IPS DF 6.9 (cell line): Measurements from ENCODE around the gene SLC35F1.

Source experiments
- DNase-seq: peaks from one replicate; pipeline ENCODE4 v3.0.0-alpha.2; 2013; ENCODE audit warnings: low read depth, low spot score
- H3K27ac ChIP-seq: one replicate; pipeline ENCODE4 v1.5.1; 2013; ENCODE audit warnings: low read length, control low read depth
- H3K27me3 ChIP-seq: 2 replicates; pipeline ENCODE4 v1.6.1; 2013; ENCODE audit warnings: mild to moderate bottlenecking, low read length; ENCODE audit not compliant: control insufficient read depth, insufficient read depth
- H3K36me3 ChIP-seq: 2 replicates; pipeline ENCODE4 v1.6.1; 2013; ENCODE audit warnings: low read length; ENCODE audit not compliant: control insufficient read depth, insufficient read depth
- H3K4me1 ChIP-seq: 2 replicates; pipeline ENCODE4 v1.6.1; 2013; ENCODE audit warnings: low read length; ENCODE audit not compliant: control insufficient read depth, insufficient read depth
- H3K4me3 ChIP-seq: 2 replicates; pipeline ENCODE4 v1.5.1; 2013; ENCODE audit warnings: mild to moderate bottlenecking, low read length
- H3K9me3 ChIP-seq: 2 replicates; pipeline ENCODE4 v1.6.1; 2013; ENCODE audit warnings: low read length, inconsistent platforms; ENCODE audit not compliant: control insufficient read depth, insufficient read depth
- WGBS: extraction: QIAGEN DNeasy Blood & Tissue Kit; methylation state at CpG from one replicate; pipeline ENCODE4 v1.1.7; 2013; ENCODE audit warnings: mixed read lengths, missing lambda C conversion rate; ENCODE audit not compliant: insufficient read length, insufficient coverage; 5-methylcytosine and 5-hydroxymethylcytosine counted together

SLC35F1 gene

GRCh38 chr6:118101831-118102345 is 194.8 kb downstream of the SLC35F1 start:
- no peak overlapping the region for H3K27ac ChIP-seq
- no peak overlapping the region for H3K4me3 ChIP-seq
- H3K27me3 ChIP-seq = no peaks in the 10 kb centered on the region
- WGBS = no CpG with 5 or more reads among the region's 4 CpGs
- H3K36me3 ChIP-seq = no peaks in the 10 kb centered on the region
- H3K4me1 ChIP-seq = no peaks in the 10 kb centered on the region
- DNase-seq = no peak
- H3K9me3 ChIP-seq = no peaks in the 10 kb centered on the region; the same call in 1 of the 2 replicates

GRCh38 chr6:118102401-118102800 is 195.3 kb downstream of the SLC35F1 start:
- H3K4me3 ChIP-seq = no peak overlapping the region
- H3K27me3 ChIP-seq = no peaks in the 10 kb centered on the region
- no peak for DNase-seq
- no peak overlapping the region for H3K27ac ChIP-seq
- WGBS = no CpG with 5 or more reads among the region's 2 CpGs
- H3K4me1 ChIP-seq = no peaks in the 10 kb centered on the region
- H3K36me3 ChIP-seq = no peaks in the 10 kb centered on the region
- no peaks in the 10 kb centered on the region; the same call in 1 of the 2 replicates for H3K9me3 ChIP-seq

- Histone ChIP-seq H3K27ac (no peak overlapping the region), H3K4me3 (no peak overlapping the region), H3K27me3 (no peaks in the 10 kb centered on the region), H3K36me3 (no peaks in the 10 kb centered on the region), H3K4me1 (no peaks in the 10 kb centered on the region), H3K9me3 (no peaks in the 10 kb centered on the region; the same call in 1 of the 2 replicates)
- no peak for DNase-seq
- no CpG with 5 or more reads among the region's 5 CpGs for WGBS
These were observed 196.5 kb downstream of the SLC35F1 start for GRCh38 chr6:118103381-118104146.

- Histone ChIP-seq H3K9me3 (no peaks in the 10 kb centered on the region), H3K4me3 (no peak overlapping the region), H3K4me1 (no peaks in the 10 kb centered on the region), H3K27me3 (no peaks in the 10 kb centered on the region), H3K27ac (no peak overlapping the region), H3K36me3 (no peaks in the 10 kb centered on the region)
- DNase-seq = no peak
- no CpG with 5 or more reads among the region's 3 CpGs for WGBS
These were observed 215.2 kb downstream of the SLC35F1 start for GRCh38 chr6:118122161-118122725.

GRCh38 chr6:118122801-118123200 is 215.7 kb downstream of the SLC35F1 start:
- Histone ChIP-seq H3K4me1 (no peaks in the 10 kb centered on the region), H3K9me3 (no peaks in the 10 kb centered on the region), H3K36me3 (no peaks in the 10 kb centered on the region), H3K27ac (no peak overlapping the region), H3K4me3 (no peak overlapping the region), H3K27me3 (no peaks in the 10 kb centered on the region)
- no CpG with 5 or more reads among the region's 1 CpG for WGBS
- no peak for DNase-seq

- no peak overlapping the region for H3K27ac ChIP-seq
- H3K36me3 ChIP-seq = no peaks in the 10 kb centered on the region
- H3K9me3 ChIP-seq = no peaks in the 10 kb centered on the region
- no peak for DNase-seq
- H3K27me3 ChIP-seq = no peaks in the 10 kb centered on the region
- WGBS = no CpG with 5 or more reads among the region's 1 CpG
- no peaks in the 10 kb centered on the region for H3K4me1 ChIP-seq
- no peak overlapping the region for H3K4me3 ChIP-seq
These were observed 216.5 kb downstream of the SLC35F1 start for GRCh38 chr6:118123503-118124037.

GRCh38 chr6:118124851-118125250 is 217.8 kb downstream of the SLC35F1 start:
- Histone ChIP-seq H3K9me3 (no peaks in the 10 kb centered on the region), H3K27ac (no peak overlapping the region), H3K27me3 (no peaks in the 10 kb centered on the region), H3K4me1 (no peaks in the 10 kb centered on the region), H3K4me3 (no peak overlapping the region), H3K36me3 (no peaks in the 10 kb centered on the region)
- no CpG with 5 or more reads among the region's 2 CpGs for WGBS
- no peak for DNase-seq

GRCh38 chr6:118128755-118129154 is 221.7 kb downstream of the SLC35F1 start:
- DNase-seq = no peak
- Histone ChIP-seq H3K9me3 (no peaks in the 10 kb centered on the region), H3K4me1 (no peaks in the 10 kb centered on the region), H3K27ac (no peak overlapping the region), H3K4me3 (no peak overlapping the region), H3K27me3 (no peaks in the 10 kb centered on the region), H3K36me3 (no peaks in the 10 kb centered on the region)

- H3K36me3 ChIP-seq = no peaks in the 10 kb centered on the region
- no peaks in the 10 kb centered on the region for H3K27me3 ChIP-seq
- no peak for DNase-seq
- no peaks in the 10 kb centered on the region for H3K9me3 ChIP-seq
- H3K27ac ChIP-seq = no peak overlapping the region
- no CpG with 5 or more reads among the region's 2 CpGs for whole genome bisulfite sequencing
- no peak overlapping the region for H3K4me3 ChIP-seq
- no peaks in the 10 kb centered on the region for H3K4me1 ChIP-seq
These were observed 227.1 kb downstream of the SLC35F1 start for GRCh38 chr6:118134206-118134605.

- Histone ChIP-seq H3K27ac (no peak overlapping the region), H3K36me3 (no peaks in the 10 kb centered on the region), H3K27me3 (no peaks in the 10 kb centered on the region), H3K9me3 (no peaks in the 10 kb centered on the region), H3K4me1 (no peaks in the 10 kb centered on the region), H3K4me3 (no peak overlapping the region)
- no peak for DNase-seq
- WGBS = no CpG with 5 or more reads among the region's 5 CpGs
These were observed 227.7 kb downstream of the SLC35F1 start for GRCh38 chr6:118134736-118135135.
